Measurements from ENCODE around the gene AAMP.

AAMP gene

DNA sequence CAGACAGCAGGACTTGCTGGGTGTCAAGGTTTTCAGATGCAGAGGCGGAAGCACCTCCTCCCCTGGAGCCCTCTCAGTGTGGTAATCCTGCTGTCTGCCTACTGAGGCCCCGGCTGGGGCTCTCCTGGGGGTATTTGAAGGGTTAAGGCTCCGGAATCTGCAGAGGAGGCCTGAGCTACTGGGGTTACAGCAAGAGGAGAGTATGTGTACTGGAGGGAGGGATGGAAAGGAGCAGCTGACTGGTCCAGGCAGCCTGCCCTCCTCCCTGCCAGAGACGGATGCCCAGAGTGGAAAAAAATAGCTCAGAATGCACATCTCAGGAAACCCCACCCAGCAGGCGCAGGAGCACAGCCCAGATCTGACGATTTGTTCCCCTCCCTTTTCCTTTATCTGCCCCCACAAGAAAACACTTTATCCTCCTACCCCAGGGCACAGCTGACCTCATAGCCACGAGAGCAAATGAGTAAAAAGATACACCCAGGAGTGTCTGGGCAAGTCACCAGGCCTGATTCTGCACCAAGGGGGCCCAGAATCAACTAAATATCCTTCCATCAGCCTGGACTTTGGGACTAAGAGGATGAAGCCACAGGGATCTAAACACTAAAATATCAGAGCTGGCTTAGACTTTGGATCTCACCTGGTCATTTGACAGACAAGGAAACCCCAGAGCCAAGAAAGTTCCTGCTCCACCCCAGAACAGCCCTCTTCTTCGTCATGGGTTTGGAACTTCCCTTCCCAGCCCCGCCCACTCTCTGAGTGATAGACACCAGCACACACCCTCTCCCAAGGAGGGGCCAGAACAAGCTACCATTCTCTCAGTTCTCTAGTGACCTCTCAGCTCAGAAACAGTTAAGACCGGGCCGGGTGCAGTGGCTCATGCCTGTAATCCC is 16.9 kb upstream of the AAMP start:
- H3K4me1 Mint-ChIP-seq = peaks cover 60% of the 10 kb centered on the region
- H3K4me3 Mint-ChIP-seq = peak overlapping the region; percentile 96
- no peaks in the 10 kb centered on the region for H3K27me3 Mint-ChIP-seq
- no peaks in the 10 kb centered on the region for H3K9me3 Mint-ChIP-seq
- peak overlapping the region; percentile 100 for H3K27ac Mint-ChIP-seq
- peak; percentile 64 to 80 for DNase-seq (ENCODE audit: low spot score in 2 of 2)
- peak; percentile 69 for ATAC-seq (ENCODE audit: low read depth)
- peaks cover 7% of the 10 kb centered on the region for H3K36me3 Mint-ChIP-seq

DNA sequence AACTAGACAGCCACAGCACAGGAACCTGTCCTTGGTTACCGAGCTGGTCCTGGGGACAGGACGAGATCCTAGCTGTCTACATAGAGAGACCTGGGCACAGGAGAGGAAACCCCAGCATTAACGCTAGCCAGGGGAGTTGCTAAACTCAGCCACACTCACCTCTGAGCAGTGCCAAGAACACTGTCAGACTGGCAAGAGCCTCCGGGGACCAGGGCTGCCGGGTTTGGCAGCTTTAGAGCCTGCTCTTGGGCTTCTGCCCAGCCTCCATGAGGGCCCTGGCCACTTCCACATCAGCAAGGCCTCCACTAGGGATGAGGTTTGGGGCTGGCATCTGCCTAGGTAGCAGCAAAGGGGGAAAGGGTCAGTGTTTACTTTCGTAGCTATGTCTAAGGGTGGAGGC is 15.7 kb upstream of the AAMP start:
- Mint-ChIP-seq H3K36me3 (peaks cover 10% of the 10 kb centered on the region), H3K4me3 (peak overlapping the region; percentile 70), H3K4me1 (peaks cover 57% of the 10 kb centered on the region)

DNA sequence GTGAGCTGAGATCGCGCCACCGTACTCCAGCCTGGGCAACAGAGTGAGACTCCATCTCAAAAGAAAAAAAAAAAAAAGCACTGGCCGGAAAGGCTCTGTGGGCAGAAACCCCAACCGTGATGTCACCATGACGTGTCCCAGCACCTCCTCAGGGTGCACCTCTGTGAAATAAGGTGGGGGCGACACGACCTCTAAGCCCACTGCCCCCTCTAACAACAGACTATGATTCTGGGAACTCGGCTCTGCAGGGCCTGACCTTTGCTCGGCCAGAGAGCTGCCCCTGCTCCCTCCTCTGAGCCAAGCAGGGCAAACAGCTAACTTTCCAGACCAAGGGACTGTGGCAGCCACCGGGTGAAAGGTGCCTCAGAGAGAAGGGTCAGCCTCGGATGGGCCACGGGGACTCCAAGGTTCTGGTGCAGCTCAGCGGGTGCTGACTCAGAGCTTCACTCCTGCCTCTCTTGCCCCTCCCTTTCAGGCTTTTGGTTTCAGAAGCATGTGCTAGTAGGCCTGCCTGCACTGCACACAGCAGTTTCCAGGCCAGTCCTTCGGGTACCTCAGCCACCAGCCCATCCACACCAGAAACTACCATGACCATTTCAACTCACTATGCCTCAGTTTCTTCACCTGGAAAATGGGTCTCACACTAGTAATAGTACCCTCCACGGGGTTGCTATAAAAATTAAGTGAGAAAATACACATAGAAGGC is 14.3 kb upstream of the AAMP start:
- peaks cover 53% of the 10 kb centered on the region for H3K4me1 Mint-ChIP-seq
- H3K36me3 Mint-ChIP-seq = peaks cover 18% of the 10 kb centered on the region
- H3K4me3 Mint-ChIP-seq = peak overlapping the region; percentile 44
- no peaks in the 10 kb centered on the region for H3K9me3 Mint-ChIP-seq
- no peaks in the 10 kb centered on the region for H3K27me3 Mint-ChIP-seq
- no peak for DNase-seq (ENCODE audit: low spot score in 2 of 2)
- peak; percentile 19 for ATAC-seq (ENCODE audit: low read depth)
- peak overlapping the region; percentile 100 for H3K27ac Mint-ChIP-seq

More for the DNA sequence above, 15.7 kb upstream of the AAMP start:
- no peaks in the 10 kb centered on the region for H3K9me3 Mint-ChIP-seq
- ATAC-seq (ENCODE audit: low read depth) = no peak
- H3K27me3 Mint-ChIP-seq = no peaks in the 10 kb centered on the region
- H3K27ac Mint-ChIP-seq = peak overlapping the region; percentile 100
- DNase-seq (ENCODE audit: low spot score in 2 of 2) = no peak

DNA sequence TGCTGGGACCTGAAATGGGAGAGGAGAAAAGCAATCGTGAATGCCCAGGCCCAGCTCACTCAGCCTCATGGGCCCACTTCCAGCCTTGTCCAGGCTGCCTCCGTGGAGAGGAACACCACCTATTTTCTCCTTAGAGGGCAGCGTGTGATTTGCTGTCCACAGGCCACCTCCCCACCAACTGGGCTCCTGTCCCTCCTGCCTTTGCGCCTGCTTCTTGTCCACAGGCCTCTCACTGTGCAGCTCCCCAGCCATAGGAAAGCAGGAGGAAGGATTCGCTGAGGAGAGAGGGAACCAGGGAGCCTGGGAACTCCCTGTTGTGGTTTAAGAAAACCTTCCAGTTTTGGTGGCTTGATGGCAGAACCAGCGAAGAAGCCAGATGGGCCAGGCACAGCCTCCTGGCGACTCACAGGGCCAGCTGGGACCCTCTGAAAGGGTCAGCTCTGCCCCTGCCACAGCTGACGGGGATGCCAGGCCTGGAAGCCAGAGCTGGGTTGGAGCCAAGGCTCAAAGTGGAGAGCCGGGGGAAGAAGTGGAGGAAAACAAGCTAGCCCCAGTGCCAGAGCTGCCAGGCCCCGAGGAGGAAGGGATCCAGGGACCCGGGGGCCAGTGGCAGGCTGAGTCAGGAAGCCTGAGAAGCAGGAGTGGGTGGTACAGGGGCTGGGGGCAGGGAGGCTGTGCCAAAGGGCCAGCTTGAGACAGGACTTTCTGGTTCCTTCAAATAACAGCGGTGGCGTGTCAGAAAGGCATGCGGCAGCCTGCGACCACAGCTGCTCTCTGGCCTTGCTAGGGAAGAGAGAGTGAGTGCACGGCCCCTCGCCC is 12.4 kb upstream of the AAMP start:
- Mint-ChIP-seq H3K36me3 (peaks cover 23% of the 10 kb centered on the region), H3K27me3 (no peaks in the 10 kb centered on the region), H3K4me1 (peaks cover 43% of the 10 kb centered on the region), H3K4me3 (no peak overlapping the region), H3K27ac (peak overlapping the region; percentile 31), H3K9me3 (no peaks in the 10 kb centered on the region)
- ATAC-seq (ENCODE audit: low read depth) (no peak), DNase-seq (ENCODE audit: low spot score in 2 of 2) (no peak)

DNA sequence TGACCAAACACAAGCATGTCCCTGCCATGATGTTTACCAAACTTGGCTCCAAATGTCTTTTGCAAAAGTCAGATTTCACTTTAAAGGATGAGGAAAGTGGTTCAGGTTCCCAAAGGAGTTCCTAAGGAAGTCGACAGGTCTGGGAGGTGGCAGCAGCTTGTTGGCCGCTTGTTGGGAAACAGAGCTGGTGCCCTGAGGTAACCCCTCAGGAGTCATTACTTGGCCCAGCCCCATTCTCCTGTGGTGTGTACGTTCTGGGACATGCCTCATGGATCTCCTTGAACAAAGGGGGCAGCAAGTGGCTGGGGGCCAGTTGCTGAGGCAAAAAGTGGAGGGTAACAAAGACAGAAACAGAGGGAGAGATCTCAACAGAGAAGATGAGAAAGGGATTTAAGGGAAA is 11.5 kb upstream of the AAMP start:
- Mint-ChIP-seq H3K27ac (peak overlapping the region; percentile 21), H3K36me3 (peaks cover 29% of the 10 kb centered on the region), H3K27me3 (no peaks in the 10 kb centered on the region), H3K4me3 (no peak overlapping the region), H3K9me3 (no peaks in the 10 kb centered on the region), H3K4me1 (peaks cover 37% of the 10 kb centered on the region)
- ATAC-seq (ENCODE audit: low read depth) = no peak
- no peak for DNase-seq (ENCODE audit: low spot score in 2 of 2)

DNA sequence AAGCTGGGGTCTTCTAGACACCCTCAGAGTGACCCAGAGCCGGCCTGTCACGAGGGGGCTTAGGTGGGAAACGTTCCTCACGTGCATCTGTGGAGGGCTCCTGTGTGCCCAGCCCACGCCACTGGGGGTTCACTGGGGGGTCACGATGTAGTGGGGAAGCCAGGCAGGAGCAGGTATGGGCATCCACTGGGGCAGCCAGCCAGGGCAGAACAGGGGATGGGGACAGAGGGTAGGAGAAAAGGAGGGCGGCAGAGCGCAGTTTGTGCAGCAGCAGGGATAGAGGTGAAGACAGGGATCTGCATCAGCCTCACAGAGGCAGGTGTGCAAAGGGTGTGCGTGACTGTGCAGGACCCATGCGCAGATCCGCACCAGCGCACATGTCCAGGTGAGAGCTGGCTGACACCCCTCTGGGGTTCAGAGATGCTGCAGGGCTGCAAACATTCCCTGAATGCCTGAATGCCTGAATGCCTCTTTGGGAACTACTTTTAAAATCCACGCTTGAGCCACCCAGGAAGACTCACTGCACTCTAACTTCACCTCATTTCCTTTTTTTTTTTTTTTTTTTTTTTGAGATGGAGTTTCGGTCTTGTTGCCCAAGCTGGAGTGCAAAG is 10.4 kb upstream of the AAMP start:
- Mint-ChIP-seq H3K27ac (no peak overlapping the region), H3K4me1 (peaks cover 28% of the 10 kb centered on the region), H3K27me3 (no peaks in the 10 kb centered on the region), H3K4me3 (no peak overlapping the region), H3K9me3 (no peaks in the 10 kb centered on the region), H3K36me3 (peaks cover 33% of the 10 kb centered on the region)
- ATAC-seq (ENCODE audit: low read depth) (no peak), DNase-seq (ENCODE audit: low spot score in 2 of 2) (no peak)

DNA sequence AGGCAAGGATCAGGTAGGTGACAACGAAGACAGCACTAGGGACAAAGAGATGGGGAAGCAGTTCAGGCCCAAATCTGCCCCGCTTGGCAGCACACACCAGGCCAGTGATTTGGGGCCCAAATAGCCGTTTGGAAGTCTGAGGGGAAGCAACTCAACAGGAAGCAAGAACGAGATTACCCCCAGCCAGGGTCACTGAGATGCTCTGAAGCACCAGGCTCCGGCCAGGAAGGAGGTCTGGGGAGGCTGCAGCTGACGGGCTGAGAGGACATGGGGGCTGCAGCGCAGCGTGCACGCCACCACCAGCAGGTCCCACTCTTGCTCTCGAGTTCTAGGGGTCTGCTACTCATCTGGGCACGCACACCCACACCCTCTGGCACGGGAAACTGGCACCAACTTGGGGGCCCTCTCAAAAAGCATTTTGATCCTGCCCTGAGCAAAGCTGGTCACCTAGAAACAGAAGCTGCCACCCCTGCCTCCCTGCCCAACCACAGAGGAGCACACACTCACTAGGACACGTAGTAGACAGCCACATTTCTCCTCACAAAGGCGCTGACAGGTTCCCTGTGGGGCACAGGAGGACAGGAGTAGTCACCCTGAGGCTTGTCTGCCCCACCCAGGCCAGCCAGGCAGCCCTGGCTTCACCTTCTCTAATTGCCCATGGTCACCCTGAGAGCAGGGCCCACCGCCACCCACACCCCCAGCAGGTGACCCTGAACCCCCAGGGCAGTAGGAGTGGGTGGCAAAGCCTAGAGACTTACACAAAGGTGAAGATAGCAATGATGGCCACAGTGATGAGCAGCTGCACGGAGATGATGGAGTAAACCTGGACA is 8.8 kb upstream of the AAMP start:
- H3K27me3 Mint-ChIP-seq = no peaks in the 10 kb centered on the region
- H3K9me3 Mint-ChIP-seq = no peaks in the 10 kb centered on the region
- H3K36me3 Mint-ChIP-seq = peaks cover 46% of the 10 kb centered on the region
- H3K27ac Mint-ChIP-seq = peak overlapping the region; percentile 28
- no peak for DNase-seq (ENCODE audit: low spot score in 2 of 2)
- no peak for ATAC-seq (ENCODE audit: low read depth)
- H3K4me1 Mint-ChIP-seq = peaks cover 26% of the 10 kb centered on the region
- H3K4me3 Mint-ChIP-seq = no peak overlapping the region

DNA sequence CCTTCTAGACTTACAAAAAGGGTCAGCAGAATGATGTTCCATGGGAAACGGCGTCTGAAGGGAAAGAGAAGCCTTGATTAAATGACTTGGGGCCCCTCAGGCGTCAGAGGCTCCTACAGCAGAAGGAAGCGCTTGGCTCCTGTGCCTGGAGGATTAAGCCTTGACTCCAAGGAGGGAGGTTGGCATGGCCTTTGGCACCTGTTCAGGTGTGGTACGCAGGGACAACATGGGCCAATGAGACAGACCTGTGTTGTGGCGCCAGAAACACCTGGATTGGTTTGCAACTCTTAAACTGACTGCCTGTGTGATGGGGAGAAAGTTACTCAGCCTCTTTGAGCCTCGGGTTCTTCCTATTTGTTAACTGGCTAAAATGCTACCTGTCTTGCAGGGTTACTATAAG is 8.0 kb upstream of the AAMP start:
- no peak overlapping the region for H3K4me3 Mint-ChIP-seq
- no peak for ATAC-seq (ENCODE audit: low read depth)
- H3K27ac Mint-ChIP-seq = no peak overlapping the region

DNA sequence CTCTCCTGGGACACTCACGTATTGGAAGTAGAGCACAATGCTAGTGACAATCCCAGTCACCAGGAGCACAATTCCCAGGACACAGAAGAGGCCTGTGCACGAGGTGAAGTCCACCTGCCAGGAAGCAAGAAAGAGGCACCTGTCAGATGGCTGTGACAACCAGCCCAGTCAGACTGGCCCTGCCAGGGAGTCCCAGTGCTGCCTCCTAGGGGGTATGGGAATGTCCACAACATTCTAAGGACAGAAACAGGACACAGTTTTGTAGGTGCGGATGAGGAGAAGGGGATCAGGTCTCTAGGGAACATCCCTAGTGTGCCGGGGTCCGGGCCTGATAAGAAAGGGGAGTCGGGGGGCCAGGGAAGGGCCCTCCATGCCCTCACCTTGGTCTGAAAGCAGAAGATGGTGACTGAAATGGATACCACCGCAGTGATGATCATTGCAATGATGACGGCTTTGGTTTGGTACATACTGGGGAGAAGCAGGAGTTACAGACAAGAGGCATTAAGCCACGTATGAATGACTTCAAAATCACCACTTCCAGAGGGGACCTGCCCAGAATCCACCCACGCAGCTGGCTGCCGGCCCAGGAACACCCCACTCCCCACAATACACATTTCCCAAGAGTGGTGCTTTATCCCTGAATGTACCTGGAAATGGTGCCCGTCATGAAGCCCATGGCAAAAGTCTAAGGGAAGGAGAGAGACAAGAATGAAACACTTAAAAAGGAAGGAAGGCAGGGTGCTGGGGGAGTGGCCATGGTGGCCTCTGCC is 7.2 kb upstream of the AAMP start:
- no peak for DNase-seq (ENCODE audit: low spot score in 2 of 2)
- Mint-ChIP-seq H3K4me1 (peaks cover 32% of the 10 kb centered on the region), H3K4me3 (no peak overlapping the region), H3K27ac (peak overlapping the region; percentile 64), H3K27me3 (no peaks in the 10 kb centered on the region), H3K9me3 (no peaks in the 10 kb centered on the region), H3K36me3 (peaks cover 45% of the 10 kb centered on the region)
- no peak for ATAC-seq (ENCODE audit: low read depth)

More for the DNA sequence above, 8.0 kb upstream of the AAMP start:
- no peaks in the 10 kb centered on the region for H3K27me3 Mint-ChIP-seq
- no peak for DNase-seq (ENCODE audit: low spot score in 2 of 2)
- no peaks in the 10 kb centered on the region for H3K9me3 Mint-ChIP-seq
- peaks cover 47% of the 10 kb centered on the region for H3K36me3 Mint-ChIP-seq
- H3K4me1 Mint-ChIP-seq = peaks cover 26% of the 10 kb centered on the region

DNA sequence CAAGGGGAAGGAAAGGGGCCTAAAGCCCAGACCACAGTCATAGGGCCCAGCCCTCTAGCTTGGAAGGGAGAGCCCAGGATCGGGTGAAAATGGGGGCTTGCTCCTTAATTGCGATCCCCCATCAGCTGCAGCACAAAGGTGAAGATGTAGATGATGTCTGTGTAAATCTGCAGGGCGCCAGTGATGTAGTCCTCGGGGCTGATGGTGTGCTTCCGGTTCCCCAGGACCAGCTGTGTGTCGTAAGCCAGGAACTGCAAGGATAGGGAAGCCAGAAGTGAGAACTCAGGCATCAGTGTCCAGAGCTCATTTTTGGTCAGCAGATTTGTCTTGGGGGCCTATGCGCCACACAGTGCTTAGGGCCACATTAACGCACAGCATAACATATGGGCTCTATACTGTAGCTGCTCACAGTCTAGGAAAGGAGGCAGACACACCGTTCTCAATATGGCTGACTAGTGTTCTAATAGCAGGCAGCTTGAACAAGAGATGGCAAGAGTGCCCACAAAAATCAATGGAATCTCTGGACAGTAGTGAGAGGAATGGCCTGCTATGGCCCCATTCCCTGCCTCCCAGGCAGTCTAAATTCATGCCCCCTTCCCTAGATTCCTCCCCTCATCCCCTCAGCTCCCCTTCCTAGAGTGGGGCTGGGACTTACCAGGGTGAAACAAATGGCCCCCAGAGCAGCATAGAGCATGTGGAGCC is 5.6 kb upstream of the AAMP start:
- Mint-ChIP-seq H3K4me3 (no peak overlapping the region), H3K36me3 (peaks cover 41% of the 10 kb centered on the region), H3K9me3 (no peaks in the 10 kb centered on the region), H3K27me3 (no peaks in the 10 kb centered on the region), H3K4me1 (peaks cover 43% of the 10 kb centered on the region), H3K27ac (peak overlapping the region; percentile 76)
- ATAC-seq (ENCODE audit: low read depth) (no peak), DNase-seq (ENCODE audit: low spot score in 2 of 2) (no peak)

DNA sequence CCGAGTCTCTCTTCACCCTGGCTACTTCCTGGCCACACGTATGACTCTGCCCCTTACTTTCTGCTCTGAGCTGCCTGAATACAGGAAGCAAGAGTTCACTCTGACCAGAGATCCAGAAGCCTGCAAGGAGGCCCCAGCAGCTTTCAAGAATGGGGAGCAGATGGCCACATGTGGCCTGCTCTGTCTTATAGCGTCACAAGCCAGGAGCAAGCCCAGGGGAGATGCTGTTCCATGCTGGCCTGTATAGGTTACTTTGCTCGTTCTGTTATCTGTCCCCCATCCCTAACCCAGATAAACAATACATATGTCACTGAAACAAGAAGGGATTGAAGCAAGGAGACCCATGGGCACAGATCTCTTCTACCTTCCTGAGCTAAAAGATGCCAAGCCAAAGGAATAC is 4.6 kb upstream of the AAMP start:
- DNase-seq (ENCODE audit: low spot score in 2 of 2) (no peak), ATAC-seq (ENCODE audit: low read depth) (no peak)
- H3K4me3 Mint-ChIP-seq = no peak overlapping the region
- H3K4me1 Mint-ChIP-seq = peaks cover 38% of the 10 kb centered on the region
- peaks cover 35% of the 10 kb centered on the region for H3K36me3 Mint-ChIP-seq
- H3K27me3 Mint-ChIP-seq = no peaks in the 10 kb centered on the region
- H3K27ac Mint-ChIP-seq = peak overlapping the region; percentile 76
- no peaks in the 10 kb centered on the region for H3K9me3 Mint-ChIP-seq

DNA sequence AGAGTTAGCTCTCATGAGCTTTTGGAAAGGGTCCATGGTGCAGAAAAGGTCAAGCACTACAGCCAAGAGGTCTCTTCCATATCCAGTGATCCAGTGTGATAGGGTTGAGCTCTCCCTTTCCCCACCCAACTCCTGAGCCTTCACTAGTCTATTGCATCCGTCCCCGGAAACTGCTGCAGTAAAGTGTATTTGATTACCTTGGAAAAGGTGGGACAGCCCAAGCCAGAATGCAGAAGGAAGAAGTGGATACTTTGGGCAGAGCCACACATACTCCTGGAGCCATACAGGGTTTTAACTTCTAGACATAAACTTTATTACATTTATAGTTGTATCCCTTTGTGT is 3.9 kb upstream of the AAMP start:
- Mint-ChIP-seq H3K9me3 (no peaks in the 10 kb centered on the region), H3K36me3 (peaks cover 34% of the 10 kb centered on the region), H3K4me1 (peaks cover 43% of the 10 kb centered on the region), H3K27ac (peak overlapping the region; percentile 76), H3K27me3 (no peaks in the 10 kb centered on the region), H3K4me3 (peak overlapping the region; percentile 56)
- no peak for ATAC-seq (ENCODE audit: low read depth)
- DNase-seq (ENCODE audit: low spot score in 2 of 2) = no peak

All from memory B cell (primary cell).